GM21367 (cell line): Measurements from ENCODE around the gene OR6T1.
A peak's percentile ranks its signal among the peaks of the same experiment; 100 is the strongest.

Source experiments
- ATAC-seq: cut with Tn5 transposase; IDR thresholded peaks from one replicate; pipeline ENCODE4 v1.9.1; 2021; ENCODE audit not compliant: unreplicated experiment

OR6T1 gene, protein sequence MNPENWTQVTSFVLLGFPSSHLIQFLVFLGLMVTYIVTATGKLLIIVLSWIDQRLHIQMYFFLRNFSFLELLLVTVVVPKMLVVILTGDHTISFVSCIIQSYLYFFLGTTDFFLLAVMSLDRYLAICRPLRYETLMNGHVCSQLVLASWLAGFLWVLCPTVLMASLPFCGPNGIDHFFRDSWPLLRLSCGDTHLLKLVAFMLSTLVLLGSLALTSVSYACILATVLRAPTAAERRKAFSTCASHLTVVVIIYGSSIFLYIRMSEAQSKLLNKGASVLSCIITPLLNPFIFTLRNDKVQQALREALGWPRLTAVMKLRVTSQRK

DNA sequence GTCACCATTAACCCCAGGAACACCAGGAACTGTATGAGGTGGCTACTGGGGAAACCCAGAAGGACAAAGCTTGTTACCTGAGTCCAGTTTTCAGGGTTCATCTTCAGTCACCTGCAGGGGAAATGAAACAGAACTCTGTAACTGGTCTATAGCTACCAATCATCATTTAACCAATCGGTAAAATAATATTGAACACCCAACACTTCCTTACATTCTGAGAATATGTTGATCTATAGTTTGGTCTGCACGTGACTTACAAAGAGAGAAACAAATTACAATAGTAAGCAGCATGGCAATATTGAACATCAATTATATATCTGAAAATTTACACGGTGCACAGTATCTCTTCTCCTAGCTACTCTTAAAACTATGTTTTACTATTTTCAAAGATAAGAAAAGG, at the start of gene OR6T1:
Gene OR6T1 (minus strand): TSS at position 101 of the 400 bp plus-strand sequence. CDS start 0 bp downstream, at position 101.
- no peak for ATAC-seq

DNA sequence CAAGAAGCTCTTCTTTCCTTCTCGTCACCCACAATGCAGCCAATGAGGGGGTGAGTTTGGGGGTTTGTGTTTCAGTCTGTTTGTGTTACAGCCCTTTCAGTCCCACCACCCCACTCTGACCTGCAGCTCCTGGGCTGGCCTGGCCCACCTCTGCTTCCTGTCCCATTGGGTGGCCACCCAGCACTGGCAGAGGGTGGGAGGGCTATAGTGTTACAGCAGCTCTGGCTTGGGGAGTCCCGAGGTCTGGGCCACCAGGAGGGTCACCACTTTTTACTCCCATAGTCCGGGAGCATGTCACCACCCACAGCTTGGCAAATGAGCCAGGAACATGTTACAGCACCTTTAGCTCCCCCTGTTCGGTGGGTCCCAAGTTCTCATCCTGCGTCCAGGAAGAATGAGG, 35.7 kb upstream of the OR6T1 start:
- ATAC-seq, result no peak

DNA sequence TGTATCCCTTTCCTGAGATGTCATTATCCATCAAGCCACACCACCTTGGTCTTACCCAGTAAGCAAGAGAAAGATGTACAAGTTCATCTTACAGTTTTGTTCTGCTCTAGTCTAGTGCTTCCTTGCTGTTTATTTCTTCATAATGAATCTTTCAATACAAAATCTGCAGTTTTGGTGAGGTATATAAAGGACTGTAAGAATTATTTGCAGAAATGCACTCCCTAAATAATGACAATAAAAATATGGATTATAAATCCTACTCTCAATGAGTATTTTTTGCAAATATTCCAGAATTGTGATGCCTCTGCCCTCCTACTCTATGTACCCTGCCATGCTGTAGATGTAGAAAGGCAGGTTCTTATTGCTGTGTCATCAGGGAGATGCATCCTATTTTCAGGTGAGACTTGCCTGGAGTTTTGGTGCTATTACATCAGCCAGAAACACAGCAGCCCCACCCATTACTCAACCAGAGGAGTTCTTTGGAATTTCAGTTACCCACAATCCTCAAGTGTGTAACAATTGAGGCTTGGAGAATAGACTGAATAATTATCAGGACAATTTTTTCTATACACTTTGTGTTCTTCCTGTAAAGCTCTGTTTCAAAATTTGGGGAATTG, 34.2 kb upstream of the OR6T1 start, which contains the start of gene OR10S1:
Gene OR10S1 (minus strand): TSS at position 51 of the 617 bp plus-strand sequence. CDS start 117 bp downstream, outside the sequence.
- ATAC-seq, result no peak

DNA sequence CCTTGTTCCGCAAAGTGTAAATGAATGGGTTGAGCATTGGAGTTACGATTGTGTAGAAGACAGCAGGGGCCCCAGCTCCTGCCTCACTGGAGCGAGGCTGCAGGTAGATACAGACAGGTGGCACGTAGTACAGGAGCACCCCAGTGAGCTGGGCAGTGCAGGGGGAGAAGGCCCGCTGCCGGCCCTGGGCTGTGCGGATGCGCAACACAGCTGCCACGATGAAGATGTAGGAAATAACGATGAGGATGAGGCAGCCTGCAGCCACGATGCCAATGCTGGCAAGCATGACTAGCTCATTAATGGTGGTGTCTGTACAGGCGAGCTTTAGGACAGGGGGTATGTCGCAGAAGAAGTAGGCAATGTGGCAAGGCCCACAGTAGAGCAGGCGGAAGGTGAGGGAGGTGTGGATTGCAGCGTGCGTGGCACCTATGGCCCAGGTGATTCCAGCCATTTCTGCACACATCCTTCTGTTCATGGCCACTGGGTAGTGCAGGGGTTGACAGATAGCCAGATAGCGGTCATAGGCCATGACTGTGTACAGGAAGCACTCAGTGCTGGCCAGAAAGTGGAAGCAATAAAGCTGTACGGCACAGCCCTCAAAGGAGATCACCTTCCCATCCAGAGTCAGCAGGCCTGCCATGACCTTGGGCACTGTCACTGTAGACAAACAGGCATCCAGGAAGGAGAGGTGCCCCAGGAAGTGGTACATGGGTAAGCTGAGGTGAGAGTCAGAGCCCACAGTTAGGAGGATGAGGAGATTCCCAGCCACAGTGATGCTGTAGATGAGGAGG, 33.3 kb upstream of the OR6T1 start:
- no peak for ATAC-seq

DNA sequence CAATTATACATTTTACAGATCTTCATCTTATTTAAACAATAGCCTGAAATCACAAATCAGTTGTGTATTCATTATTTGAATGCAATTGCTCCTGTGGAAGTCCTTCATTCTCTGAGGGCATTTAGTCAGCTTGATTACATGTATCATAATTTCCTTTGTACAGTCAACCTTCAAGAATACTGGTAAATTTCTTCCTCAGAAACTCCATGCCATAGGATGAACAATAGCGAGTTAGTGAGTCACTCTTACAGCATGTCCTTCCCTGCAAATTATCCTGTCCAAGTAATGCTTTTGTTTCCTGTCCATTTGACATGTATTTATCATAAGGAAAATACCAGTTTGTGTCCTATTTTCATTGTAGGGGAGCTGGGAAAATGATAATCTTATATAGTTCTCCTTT, 30.2 kb upstream of the OR6T1 start:
- ATAC-seq, result no peak

DNA sequence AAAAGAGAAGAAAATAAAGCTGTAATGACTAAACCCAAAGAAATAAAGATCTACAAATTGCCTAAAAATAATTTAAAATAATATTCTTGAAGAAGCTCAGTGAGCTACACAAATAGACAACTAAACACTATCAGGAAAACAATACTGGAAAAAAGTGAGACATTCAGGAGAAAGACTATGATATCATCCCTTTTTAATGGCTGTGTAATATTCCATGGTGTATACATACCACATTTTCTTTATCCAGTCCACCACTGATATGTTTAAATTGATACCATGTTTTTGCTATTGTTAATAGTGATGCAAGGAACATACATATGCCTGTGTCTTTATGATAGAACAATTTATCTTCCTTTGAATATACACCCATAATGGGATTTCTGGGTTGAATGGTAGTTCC, 13.1 kb upstream of the OR6T1 start:
- ATAC-seq, result no peak

DNA sequence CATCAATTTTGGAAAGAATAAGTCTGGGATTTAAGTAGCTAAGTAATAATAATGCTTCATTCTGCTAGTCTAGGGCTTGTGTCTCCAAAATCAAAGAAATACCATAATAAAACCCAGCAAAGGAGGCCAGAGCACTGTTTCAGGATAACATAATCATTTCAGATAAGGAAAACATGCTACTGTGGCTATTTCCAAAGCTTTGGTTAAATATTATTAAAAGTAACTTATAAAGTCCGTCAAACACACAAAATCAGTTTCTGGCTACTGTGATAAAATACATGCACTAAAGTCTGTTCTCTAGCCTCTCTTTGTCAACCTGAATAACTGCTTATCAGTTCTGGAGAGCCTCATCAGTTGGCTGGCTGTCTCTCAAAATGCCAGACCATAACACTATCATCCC, 1.5 kb upstream of the OR6T1 start:
- ATAC-seq, result no peak

DNA sequence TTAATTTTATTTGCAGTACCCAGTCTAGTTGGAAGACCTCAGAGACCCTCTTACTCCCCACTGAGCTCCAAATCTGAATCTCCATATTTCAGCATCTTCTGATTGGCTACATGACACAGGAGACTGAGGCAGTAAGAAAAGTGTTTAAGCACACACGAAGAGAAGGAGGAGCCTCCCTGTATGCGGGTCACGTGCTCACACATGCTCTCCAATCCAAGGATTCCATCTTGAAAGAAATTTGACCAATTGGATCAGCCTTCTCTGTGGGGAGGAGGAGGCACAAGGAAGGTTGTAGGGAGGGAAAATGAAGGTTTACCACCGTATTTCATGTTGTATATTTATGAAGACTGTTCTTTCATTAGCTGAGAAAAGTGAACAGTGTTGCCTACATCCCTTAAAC, 1.2 kb downstream of the OR6T1 start:
- no peak for ATAC-seq

DNA sequence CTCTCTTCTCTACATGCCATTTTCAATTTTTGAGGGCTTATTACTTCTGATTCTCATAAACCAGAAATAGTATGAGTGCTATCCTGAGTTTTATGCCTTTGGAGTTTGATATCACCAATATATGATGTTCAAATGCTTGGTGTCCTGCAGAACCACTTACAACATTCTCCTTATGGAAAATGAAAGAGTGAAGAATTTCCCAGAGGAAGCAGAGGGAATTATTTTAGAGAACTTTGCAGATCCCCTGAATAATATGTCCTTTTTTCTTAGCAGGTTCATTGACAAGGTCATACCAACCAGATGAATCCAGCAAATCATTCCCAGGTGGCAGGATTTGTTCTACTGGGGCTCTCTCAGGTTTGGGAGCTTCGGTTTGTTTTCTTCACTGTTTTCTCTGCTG, 4.3 kb downstream of the OR6T1 start, which contains the start of gene OR4D5:
Gene OR4D5 (plus strand): TSS at position 301 of the 400 bp plus-strand sequence. CDS start 0 bp downstream, at position 301.
- no peak for ATAC-seq

DNA sequence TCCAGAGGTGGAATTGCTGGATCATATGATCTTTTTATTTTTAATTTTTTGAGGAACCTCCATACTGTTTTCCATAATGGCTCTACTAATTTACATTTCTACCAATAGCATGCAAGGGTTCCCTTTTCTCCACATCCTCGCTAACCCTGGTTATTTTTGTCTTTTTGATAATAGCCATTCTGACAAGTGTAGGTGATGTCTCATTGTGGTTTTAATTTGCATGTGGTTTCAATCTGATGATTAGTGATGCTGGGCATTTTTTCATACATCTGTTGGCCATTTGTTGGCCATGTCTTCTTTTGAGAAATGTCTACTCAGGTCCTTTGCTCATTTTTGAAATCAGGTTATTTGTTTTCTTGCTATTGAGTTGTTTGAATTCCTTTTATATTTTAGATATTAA, 19.6 kb downstream of the OR6T1 start:
- peak; percentile 57 for ATAC-seq

DNA sequence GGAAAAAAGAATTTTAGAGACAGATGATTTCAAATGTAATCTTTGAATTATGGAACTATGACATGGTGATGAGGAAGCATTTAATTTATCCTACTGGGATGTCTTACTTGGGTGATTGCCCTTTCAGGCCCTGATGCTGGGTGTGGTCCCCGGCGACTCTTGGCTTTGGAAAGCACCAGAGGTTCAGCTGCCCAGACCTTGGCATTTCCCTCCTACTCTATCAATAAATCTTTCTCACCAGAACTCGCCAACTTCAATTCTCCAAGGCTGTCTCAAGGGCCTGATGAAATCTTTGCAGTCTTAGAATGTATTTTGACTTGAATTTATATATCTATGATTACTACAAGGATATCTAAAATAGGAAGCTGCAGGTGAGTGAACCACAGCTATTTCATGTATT, 22.7 kb downstream of the OR6T1 start:
- no peak for ATAC-seq

DNA sequence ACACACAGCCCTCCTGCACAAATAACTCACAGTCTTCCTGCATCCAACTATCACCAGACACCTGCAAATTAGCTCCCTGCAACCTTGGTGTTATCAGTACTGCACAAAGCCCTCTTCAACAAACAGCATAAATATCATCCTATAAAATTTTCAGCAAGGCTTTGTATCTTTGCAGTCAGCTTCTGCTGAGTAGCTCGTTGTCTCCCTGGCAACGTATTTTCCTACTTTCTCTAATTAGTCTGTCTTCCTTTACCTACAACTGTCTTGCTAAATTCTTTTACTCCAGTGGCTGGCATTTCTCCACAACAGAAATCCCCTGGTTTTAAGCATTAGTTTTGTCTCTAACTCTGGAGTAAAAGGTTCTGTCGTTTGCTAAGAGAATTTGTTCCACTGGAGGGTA, 37.8 kb downstream of the OR6T1 start:
- ATAC-seq, result no peak

DNA sequence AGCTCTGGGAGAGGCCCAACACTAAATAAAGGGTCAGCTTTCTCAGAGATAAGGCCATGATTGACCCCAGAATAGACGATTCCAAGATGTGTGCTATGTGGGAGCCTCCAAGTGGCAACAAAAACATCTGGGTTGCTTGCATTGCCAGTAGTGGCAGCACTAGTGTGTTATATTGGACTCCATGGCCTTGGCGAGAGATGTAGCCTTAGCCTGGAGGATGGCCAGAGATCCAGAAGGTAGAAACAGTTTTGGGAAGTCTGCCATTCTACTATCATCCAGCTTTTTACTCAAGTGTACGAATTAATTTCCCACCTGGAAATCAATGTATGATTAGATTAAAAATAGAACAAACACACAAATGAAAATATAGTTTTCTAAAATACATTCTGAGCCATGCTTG, 38.7 kb downstream of the OR6T1 start:
- ATAC-seq, result no peak

DNA sequence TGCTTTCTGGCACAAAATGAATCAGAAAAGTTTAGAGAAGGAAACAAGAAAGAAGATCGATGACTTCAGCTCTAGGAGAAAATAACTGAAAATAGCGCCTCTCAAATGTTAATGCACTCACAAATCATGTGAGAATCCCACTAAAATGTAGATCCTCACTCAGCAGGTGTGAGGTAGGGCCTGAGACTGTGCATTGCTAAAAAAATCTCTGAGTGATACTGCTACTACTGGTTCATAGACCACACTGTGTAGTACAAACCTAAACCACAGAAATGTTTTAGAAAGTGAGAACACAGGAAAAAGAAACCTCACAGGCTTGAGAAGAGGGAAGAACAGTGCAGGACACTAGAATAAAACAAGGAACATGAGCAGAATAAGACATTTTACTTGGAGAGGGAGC, 39.7 kb downstream of the OR6T1 start:
- no peak for ATAC-seq

DNA sequence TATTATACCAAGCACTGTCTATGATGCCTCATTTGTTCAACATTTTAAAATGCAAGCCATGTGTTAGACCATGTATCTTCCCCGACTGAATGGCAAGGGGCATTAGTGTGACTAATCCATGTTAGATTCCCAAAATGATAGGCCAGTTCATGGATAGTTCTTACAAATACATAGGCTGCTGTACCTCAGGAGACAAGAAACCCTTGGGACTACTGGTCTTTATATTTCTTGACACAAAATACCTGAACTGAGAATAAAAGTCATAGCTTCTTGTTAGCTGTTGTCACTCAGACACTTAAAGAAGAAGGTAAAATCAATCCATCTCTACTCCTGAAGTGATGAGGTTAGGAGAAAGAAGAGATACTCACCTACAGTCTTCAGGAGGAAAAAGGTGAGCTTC, 41.8 kb downstream of the OR6T1 start, which contains the start of gene OR8D4:
Gene OR8D4 (plus strand): TSS at position 301 of the 400 bp plus-strand sequence. CDS start 4,265 bp downstream, outside the sequence.
- ATAC-seq, result no peak

DNA sequence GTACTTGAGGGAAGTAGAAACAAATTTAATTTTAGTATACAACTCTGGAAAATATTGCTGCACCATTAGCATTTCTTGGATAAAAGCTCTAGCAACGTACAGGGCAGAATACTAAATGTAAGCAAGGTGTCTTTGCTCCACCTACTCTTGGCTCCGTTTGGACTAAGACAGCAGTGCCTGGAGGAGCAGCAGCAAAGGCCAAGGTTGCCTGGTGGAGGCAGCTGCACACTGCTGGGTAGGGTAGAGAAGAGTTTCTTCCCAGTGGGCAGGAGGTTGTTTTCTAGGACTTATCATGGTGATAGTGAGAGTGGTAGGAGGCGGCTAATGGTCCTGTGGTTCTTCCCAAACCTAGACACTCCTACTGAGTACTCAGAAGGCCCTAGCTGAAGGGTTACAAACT, 43.8 kb downstream of the OR6T1 start:
- ATAC-seq, result no peak
